Panc1 (cell line): ENCODE measurements around the gene SPTBN4. TPM values are rescaled to one million over a fixed set of nuclear protein-coding genes. Genes with fewer than 3 reads are reported as not detected.

Source experiments
- ATAC-seq: fragments of 200-7000 bp; cut with Tn5 transposase; 2 replicates; pipeline ENCODE4 v1.9.1; 2020; ENCODE audit warnings: mild to moderate bottlenecking, moderate library complexity
- BruUV-seq: library from RNA; stranded (reverse); fragments of 400-500 nt; replicated peaks from 2 replicates; lab custom pipeline; 2021; lab: Mats Ljungman, UMichigan
- CTCF ChIA-PET: fragments of 300-600 bp; sonication (Branson Sonifier 250); formaldehyde crosslinking; loops from one replicate; lab custom pipeline; 2022; ENCODE audit warnings: antibody characterized with exemption; lab: Charles Lee
- POLR2A ChIA-PET: fragments of 300-600 bp; sonication (Branson Sonifier 250); formaldehyde crosslinking; loops from one replicate; lab custom pipeline; 2022; ENCODE audit warnings: antibody characterized with exemption; lab: Charles Lee
- DNase-seq: peaks from one replicate; pipeline ENCODE4 v3.0.0-alpha.2; 2010; ENCODE audit warnings: low read depth, low spot score
- H3K27ac ChIP-seq: 2 replicates; pipeline ENCODE4 v1.5.1; 2011; ENCODE audit warnings: mild to moderate bottlenecking, low read length, inconsistent platforms
- H3K27me3 ChIP-seq: fragments of 200-500 bp; sonication (Bioruptor generic); 2 replicates; pipeline ENCODE4 v1.6.0; 2014; ENCODE audit warnings: low read length, inconsistent platforms; ENCODE audit not compliant: control insufficient read depth, insufficient read depth
- H3K36me3 ChIP-seq: fragments of 200-500 bp; sonication (Bioruptor generic); 2 replicates; pipeline ENCODE4 v1.5.1; 2014; ENCODE audit warnings: inconsistent platforms, mild to moderate bottlenecking, low read length, moderate library complexity; ENCODE audit not compliant: control insufficient read depth, insufficient read depth
- H3K4me1 ChIP-seq: 2 replicates; pipeline ENCODE4 v1.5.1; 2011; ENCODE audit warnings: inconsistent platforms, mild to moderate bottlenecking, low read length, moderate library complexity; ENCODE audit not compliant: control insufficient read depth, insufficient read depth
- H3K4me3 ChIP-seq, 2 experiments: 2 replicates each; pipeline ENCODE4 v1.5.1; 2011 to 2012; ENCODE audit warnings: low read depth in 2 of 2, low read length in 2 of 2, mild to moderate bottlenecking in 2 of 2, inconsistent platforms in 1 of 2, moderate library complexity in 1 of 2
- H3K9me3 ChIP-seq: fragments of 200-500 bp; sonication (Bioruptor generic); 2 replicates; pipeline ENCODE4 v1.5.1; 2014; ENCODE audit warnings: low read depth, mild to moderate bottlenecking, inconsistent platforms, low read length, moderate library complexity; ENCODE audit not compliant: control insufficient read depth, insufficient read depth
- POLR2AphosphoS5 ChIP-seq: IDR thresholded peaks from 2 replicates; pipeline ENCODE4 v1.6.1; 2012; ENCODE audit warnings: mild to moderate bottlenecking, low read depth, low read length, moderate library complexity
- SIN3A ChIP-seq: IDR thresholded peaks from 2 replicates; pipeline ENCODE4 v1.6.1; 2012; ENCODE audit warnings: low read depth, mild to moderate bottlenecking, low read length, moderate library complexity, borderline replicate concordance; ENCODE audit not compliant: insufficient read depth
- TCF7L2 ChIP-seq: IDR thresholded peaks from 2 replicates; pipeline ENCODE4 v1.6.1; 2011; ENCODE audit warnings: mild to moderate bottlenecking, low read depth, low read length, inconsistent platforms
- in situ Hi-C: cut with HindIII; loops from 2 replicates; pipeline ENCODE4 v1.10.0; 2016; ENCODE audit warnings: low sequenced_read_pairs, low pct_unique_long_range_greater_than_20kb
- intact Hi-C: fragments of 100-400 bp; cut with micrococcal nuclease; formaldehyde crosslinking; loops from one replicate; pipeline ENCODE4 v1.10.0; 2022; ENCODE audit not compliant: unreplicated experiment
- total RNA-seq: library from RNA; stranded (reverse); gene quantifications from one replicate; pipeline ENCODE4 v1.2.1, GENCODE V29; 2021; ENCODE audit not compliant: unreplicated experiment
- TF ChIP-seq, protein P1 (sequence below): fragments of 450-650 bp; IDR thresholded peaks from 2 replicates; pipeline ENCODE4 v1.5.1; 2017; ENCODE audit warnings: mild to moderate bottlenecking
- TF ChIP-seq, protein P2 (sequence below), 2 experiments: IDR thresholded peaks; 2 replicates each; pipeline ENCODE4 v1.6.1; 2011 to 2012; ENCODE audit warnings: low read depth in 2 of 2, control low read depth in 1 of 2, low read length in 1 of 2, mild to moderate bottlenecking in 1 of 2, moderate library complexity in 1 of 2; ENCODE audit not compliant: insufficient read depth in 1 of 2

The SPTBN4 gene
- total RNA-seq, 1 experiment from 2014 or later: 1.2 TPM

DNA sequence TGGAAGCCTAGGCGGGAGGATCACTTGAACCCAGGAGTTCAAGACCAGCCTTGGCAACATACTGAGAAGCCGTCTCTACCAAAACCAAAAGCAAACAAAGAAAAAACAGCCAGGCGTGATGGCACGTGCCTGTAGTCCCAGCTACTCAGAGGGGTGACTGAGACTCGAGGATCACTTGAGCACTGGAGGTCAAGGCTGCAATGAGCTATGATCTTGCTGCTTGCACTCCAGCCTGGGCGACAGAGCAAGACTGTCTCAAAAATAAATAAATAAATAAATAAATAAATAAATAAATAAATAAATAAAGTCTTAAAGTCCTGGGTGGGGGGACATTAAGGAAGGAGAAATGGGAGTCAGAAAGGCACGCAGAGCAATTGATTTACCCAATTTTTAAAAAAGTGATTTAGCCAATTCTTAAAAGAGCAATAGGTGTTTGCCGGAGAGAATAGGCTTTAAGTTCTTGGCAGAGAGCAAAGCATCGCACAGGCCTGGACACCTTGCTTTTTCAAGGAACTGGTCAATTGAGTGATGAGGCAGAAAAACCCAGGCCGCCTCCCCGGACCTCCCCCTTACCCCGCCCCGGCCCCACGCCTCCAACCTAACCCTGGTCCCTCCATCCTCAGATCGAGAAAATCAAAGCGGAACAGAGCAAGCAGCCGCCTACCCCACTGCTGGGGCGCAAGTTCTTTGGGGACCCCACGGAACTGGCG lies 100.4 kb downstream of the SPTBN4 start:
- intact Hi-C loops (no loop called here), in situ Hi-C loops (no loop called here)
- no peak for TF ChIP-seq SIN3A
- TF ChIP-seq TCF7L2: no peak
- no peak for TF ChIP-seq POLR2AphosphoS5
- TF ChIP-seq, protein P1, sequence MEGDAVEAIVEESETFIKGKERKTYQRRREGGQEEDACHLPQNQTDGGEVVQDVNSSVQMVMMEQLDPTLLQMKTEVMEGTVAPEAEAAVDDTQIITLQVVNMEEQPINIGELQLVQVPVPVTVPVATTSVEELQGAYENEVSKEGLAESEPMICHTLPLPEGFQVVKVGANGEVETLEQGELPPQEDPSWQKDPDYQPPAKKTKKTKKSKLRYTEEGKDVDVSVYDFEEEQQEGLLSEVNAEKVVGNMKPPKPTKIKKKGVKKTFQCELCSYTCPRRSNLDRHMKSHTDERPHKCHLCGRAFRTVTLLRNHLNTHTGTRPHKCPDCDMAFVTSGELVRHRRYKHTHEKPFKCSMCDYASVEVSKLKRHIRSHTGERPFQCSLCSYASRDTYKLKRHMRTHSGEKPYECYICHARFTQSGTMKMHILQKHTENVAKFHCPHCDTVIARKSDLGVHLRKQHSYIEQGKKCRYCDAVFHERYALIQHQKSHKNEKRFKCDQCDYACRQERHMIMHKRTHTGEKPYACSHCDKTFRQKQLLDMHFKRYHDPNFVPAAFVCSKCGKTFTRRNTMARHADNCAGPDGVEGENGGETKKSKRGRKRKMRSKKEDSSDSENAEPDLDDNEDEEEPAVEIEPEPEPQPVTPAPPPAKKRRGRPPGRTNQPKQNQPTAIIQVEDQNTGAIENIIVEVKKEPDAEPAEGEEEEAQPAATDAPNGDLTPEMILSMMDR: no peak
- TF ChIP-seq, protein P2, sequence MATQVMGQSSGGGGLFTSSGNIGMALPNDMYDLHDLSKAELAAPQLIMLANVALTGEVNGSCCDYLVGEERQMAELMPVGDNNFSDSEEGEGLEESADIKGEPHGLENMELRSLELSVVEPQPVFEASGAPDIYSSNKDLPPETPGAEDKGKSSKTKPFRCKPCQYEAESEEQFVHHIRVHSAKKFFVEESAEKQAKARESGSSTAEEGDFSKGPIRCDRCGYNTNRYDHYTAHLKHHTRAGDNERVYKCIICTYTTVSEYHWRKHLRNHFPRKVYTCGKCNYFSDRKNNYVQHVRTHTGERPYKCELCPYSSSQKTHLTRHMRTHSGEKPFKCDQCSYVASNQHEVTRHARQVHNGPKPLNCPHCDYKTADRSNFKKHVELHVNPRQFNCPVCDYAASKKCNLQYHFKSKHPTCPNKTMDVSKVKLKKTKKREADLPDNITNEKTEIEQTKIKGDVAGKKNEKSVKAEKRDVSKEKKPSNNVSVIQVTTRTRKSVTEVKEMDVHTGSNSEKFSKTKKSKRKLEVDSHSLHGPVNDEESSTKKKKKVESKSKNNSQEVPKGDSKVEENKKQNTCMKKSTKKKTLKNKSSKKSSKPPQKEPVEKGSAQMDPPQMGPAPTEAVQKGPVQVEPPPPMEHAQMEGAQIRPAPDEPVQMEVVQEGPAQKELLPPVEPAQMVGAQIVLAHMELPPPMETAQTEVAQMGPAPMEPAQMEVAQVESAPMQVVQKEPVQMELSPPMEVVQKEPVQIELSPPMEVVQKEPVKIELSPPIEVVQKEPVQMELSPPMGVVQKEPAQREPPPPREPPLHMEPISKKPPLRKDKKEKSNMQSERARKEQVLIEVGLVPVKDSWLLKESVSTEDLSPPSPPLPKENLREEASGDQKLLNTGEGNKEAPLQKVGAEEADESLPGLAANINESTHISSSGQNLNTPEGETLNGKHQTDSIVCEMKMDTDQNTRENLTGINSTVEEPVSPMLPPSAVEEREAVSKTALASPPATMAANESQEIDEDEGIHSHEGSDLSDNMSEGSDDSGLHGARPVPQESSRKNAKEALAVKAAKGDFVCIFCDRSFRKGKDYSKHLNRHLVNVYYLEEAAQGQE (IDR thresholded peaks at IDR 0.05; ENCODE audit: insufficient read depth in 1 of 2, low read depth in 2 of 2, low read length in 1 of 2): no peak
- CTCF ChIA-PET: no interaction called here
- no peak for ATAC-seq
- peak overlapping the region; percentile 31 to 32 for H3K4me3 ChIP-seq
- BruUV-seq: no TSS peak
- H3K27ac ChIP-seq: no peak overlapping the region
- H3K36me3 ChIP-seq: no peaks in the 10 kb centered on the region
- H3K4me1 ChIP-seq: peaks cover 5% of the 10 kb centered on the region; the same call in 1 of the 2 replicates
- no peaks in the 10 kb centered on the region for H3K9me3 ChIP-seq
- POLR2A ChIA-PET: no interaction called here
- no peaks in the 10 kb centered on the region for H3K27me3 ChIP-seq
- no peak for DNase-seq

GRCh38 chr19:40567750-40568494 lies 101.1 kb downstream of the SPTBN4 start:
- BruUV-seq: no TSS peak
- TF ChIP-seq TCF7L2 (no peak), POLR2AphosphoS5 (no peak), SIN3A (no peak)
- TF ChIP-seq, protein P1: no peak
- TF ChIP-seq, protein P2 (IDR thresholded peaks at IDR 0.05; ENCODE audit: insufficient read depth in 1 of 2, low read depth in 2 of 2, low read length in 1 of 2): no peak
- H3K27me3 ChIP-seq: no peaks in the 10 kb centered on the region
- intact Hi-C loops (no loop called here), in situ Hi-C loops (no loop called here)
- no peak overlapping the region for H3K27ac ChIP-seq
- H3K9me3 ChIP-seq: no peaks in the 10 kb centered on the region
- ChIA-PET CTCF (no interaction called here), POLR2A (interaction anchor here (0.6 kb wide), 1 partner anchor 768 kb away, joined by 3 read pairs; no protein-coding TSS in a partner anchor)
- DNase-seq (no peak), ATAC-seq (no peak)
- H3K4me1 ChIP-seq: peaks cover 5% of the 10 kb centered on the region; the same call in 1 of the 2 replicates
- peak overlapping the region; percentile 31 to 32 for H3K4me3 ChIP-seq
- no peaks in the 10 kb centered on the region for H3K36me3 ChIP-seq
